ENCODE data around the gene MED16.

The MED16 gene

GRCh38 chr19:872266-872951 lies 20.6 kb downstream of the MED16 start:
- DNase-seq (ENCODE audit: low spot score) = peak; percentile 89

GRCh38 chr19:871446-872265 lies 21.3 kb downstream of the MED16 start:
- no peak for DNase-seq (ENCODE audit: low spot score)

DNA sequence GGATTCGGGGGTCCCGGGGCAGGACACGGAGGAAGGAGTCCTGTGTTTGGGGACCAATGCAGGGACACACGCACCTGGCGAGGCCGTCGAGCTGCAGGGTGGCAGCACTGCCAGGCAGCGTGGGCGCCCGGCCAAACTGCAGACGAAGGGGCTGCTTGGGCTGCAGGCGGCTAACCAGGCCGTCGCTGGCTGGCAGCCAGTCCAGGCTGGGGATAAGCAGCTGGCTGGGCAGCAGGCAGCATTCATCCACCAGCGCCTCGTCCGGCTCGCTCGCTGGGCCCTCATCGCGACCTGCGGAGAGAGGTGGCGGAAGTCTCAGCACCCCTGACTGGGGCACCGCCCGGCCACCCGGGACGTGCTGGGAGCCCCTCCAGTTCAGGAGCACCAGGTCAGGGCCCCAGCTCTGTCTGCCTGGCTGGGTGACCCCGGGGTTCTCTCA lies 22.0 kb downstream of the MED16 start:
- DNase-seq (ENCODE audit: low spot score) = no peak

GRCh38 chr19:870314-870713 lies 22.7 kb downstream of the MED16 start:
- DNase-seq (ENCODE audit: low spot score) = no peak

GRCh38 chr19:869245-870177 lies 23.5 kb downstream of the MED16 start:
- no peak for DNase-seq (ENCODE audit: low spot score)

DNA sequence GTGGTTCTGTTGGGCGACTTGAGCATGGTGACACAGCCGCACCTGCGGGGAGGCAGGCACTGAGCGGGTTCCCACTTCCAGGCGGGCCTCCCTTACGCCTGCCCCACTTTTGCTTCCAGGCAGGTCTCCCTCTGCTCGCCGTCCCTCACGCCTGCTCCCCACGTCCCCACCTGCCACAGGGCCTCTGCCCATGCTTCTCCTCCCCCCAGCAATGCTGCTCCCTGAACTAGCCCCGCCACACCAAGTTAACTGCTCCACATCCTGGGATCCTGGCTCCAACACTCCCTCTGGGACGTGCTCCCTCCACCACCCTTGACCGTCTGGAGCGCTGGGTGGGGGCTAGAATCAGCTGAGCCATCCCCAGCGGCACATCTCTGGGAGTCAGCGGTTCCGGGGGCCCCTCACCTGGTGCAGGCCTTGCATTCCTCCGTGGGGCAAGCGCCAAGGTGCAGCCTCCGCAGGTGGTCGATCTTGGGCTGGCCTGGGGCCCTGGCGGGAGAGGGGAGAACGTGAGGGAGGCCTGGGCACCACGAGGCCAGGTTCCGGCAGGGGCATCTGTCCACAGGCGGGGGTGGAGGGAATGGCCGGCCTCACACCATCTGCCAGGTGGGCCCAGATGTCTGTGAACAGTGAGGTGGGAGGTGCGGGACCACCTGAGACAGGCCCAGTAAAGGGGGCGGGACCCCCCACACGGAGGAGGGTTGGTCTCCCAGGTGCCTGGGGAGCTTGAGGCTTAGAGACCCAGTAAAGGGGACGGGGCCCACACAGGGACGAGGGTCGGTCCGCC lies 24.3 kb downstream of the MED16 start:
- no peak for DNase-seq (ENCODE audit: low spot score)

- DNase-seq (ENCODE audit: low spot score) = no peak
Measured at GRCh38 chr19:867855-868457, 25.0 kb downstream of the MED16 start.

GRCh38 chr19:867301-867793 lies 25.6 kb downstream of the MED16 start:
- DNase-seq (ENCODE audit: low spot score) = no peak

DNA sequence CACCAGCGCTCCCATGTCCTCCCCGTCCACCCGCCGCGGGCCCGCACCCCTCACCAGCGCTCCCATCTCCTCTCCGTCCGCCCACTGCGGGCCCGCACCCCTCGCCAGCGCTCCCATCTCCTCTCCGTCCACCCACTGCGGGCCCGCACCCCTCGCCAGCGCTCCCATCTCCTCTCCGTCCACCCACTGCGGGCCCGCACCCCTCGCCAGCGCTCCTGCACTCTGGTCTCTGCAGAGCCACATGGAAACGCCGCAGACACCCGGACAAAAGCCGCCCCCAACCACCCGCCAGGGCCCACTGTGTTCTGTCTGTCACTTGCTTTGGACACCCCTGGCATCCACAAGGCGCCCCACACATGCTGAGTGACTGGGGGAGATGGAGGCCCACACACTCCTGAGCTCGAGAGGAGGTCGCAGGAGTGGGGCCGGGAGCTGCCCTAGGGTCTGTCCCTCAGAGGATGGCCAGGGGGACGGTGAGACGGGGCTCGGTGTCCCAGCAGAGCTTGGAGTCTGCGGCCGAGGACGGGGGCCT lies 26.2 kb downstream of the MED16 start:
- no peak for DNase-seq (ENCODE audit: low spot score)

DNA sequence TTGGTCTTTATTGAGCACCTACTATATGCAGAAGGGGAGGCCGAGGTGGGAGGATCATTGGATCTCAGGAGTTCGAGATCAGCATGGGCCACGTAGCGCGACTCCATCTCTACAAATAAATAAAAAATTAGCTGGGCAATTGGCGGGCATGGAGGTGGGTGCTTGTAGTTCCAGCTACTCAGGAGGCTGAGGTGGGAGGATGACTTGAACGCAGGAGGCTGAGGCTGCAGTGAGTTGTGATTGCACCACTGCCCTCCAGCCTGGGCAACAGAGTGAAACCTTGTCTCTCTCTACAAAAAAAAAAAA lies 29.7 kb downstream of the MED16 start:
- DNase-seq (ENCODE audit: low spot score) = no peak

GRCh38 chr19:862581-863314 lies 30.2 kb downstream of the MED16 start:
- peak; percentile 84 for DNase-seq (ENCODE audit: low spot score)

DNA sequence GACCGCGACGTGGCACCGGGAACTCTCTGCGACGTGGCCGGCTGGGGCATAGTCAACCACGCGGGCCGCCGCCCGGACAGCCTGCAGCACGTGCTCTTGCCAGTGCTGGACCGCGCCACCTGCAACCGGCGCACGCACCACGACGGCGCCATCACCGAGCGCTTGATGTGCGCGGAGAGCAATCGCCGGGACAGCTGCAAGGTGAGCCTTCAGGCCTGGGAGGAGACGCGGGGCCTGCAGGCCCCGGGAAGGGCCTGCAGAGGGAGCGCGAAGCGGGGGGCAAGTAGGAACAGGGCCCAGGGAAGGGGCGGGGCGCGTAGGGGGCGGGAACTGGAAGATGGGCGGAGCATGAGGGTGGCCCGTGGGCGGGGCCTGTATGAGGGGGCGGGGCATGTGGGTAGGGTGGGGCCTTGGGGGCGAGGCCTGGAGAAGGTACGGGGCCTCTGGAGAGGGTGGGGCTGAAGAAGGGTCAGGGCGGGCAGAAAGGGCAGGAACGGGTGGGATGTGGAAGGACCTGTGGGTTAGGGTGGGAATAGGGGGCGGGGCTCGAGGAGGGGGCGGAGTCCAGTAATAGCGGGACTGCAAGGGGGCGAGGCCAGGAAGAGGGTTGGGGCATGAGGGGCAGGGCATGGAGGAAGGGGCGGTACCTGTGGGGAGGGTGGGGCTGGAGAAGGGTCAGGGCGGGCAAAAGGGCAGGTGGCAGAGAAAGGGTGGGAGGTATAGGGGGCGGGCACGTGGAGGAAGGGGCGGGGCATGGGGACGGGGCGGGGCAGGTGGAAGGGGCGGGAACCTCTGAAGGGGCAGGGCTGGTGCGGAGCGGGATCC lies 31.0 kb downstream of the MED16 start:
- DNase-seq (ENCODE audit: low spot score) = peak; percentile 83

DNA sequence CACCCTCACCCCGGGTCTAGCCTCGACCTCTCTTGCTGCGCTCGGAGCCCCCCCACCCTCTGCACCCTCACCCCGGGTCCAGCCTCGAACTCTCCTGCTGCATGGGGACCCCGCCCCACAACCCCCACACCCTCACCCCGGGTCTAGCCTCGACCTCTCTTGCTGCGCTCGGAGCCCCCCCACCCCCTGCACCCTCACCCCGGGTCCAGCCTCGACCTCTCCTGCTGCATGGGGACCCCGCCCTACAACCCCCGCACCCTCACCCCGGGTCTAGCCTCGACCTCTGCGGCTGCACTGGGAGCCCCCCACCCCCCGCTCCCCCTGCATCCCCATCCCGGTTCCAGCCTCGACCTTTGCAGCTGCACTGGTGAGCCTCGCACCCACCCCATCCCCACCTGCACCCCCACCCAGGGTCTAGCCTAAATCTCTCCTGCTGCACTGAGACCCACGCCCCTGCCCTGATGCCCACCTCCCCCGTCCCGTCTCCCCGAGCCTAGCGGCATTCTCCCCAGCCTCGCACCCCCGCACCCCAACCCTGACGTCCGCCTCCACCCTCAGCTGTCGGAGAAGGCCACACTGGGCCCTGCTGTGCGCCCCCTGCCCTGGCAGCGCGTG lies 31.7 kb downstream of the MED16 start:
- no peak for DNase-seq (ENCODE audit: low spot score)

GRCh38 chr19:858868-859843 lies 33.8 kb downstream of the MED16 start, which contains the start of gene CFD:
Gene CFD, plus strand, starts transcription at chr19:859664. Its CDS starts 26 bp downstream, at chr19:859690.
- no peak for DNase-seq (ENCODE audit: low spot score)

DNA sequence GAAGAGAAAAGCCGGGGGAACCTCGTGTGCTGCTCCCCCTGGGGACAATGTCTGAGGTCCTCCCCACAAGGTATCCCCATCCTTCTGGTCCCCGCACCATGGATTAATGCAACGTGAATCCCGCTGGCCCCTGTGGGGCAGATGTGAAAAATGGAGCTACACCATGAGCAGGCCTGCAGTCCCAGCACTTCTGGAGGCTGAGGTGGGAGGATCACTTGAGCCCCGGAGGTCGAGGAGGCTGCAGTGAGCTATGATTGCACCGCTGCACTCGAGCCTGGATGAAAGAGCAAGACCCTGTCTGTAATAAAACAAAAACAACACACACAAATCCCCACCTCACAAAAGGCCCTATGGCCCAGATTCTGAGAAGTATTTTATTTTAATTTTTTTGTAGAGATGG lies 34.7 kb downstream of the MED16 start:
- no peak for DNase-seq (ENCODE audit: low spot score)

- DNase-seq (ENCODE audit: low spot score) = no peak
Measured at GRCh38 chr19:855566-856120, 37.3 kb downstream of the MED16 start.

DNA sequence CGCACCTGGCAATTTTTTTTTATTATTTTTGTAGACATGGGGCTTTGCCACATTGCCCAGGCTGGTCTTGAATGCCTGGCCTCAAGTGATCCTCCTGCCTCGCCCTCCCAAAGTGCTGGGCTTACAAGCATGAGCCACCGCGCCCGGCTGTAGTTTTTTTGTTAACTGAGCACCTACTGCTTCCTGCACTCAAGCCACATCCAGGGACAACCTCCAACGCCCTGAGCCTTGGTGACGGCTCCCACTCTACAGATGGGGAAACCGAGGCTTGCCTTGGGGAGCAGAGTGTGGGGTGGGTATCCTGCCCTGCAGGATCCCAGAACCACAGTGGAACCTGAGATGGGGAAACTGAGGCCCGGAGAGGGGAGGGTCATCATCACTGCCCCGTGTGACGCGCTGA lies 37.8 kb downstream of the MED16 start:
- no peak for DNase-seq (ENCODE audit: low spot score)

Data from germinal center (tissue), 1 donor.